HG03045 (cell line): ENCODE results near the gene OR13J1.
"Not testable (repeated sequence)": the region's sequence is repeated elsewhere in the genome, so short reads cannot be mapped to it uniquely, and the experiment has no call there.

Experiments
- ATAC-seq: cut with Tn5 transposase; IDR thresholded peaks from one replicate; pipeline ENCODE4 v1.9.1; 2021; ENCODE audit warnings: mild to moderate bottlenecking, moderate library complexity; ENCODE audit not compliant: unreplicated experiment

OR13J1 gene

GRCh38 chr9:35870351-35870923 is at the start of gene OR13J1:
OR13J1 (minus strand) TSS chr9:35870401; CDS start chr9:35870401, 0 bp downstream.
- no peak for ATAC-seq

GRCh38 chr9:35919212-35920008 is 49.2 kb upstream of the OR13J1 start:
- ATAC-seq: no peak

- no peak for ATAC-seq
Observed at GRCh38 chr9:35918780-35919179, 48.6 kb upstream of the OR13J1 start.

GRCh38 chr9:35917261-35917660 is 47.1 kb upstream of the OR13J1 start:
- no peak for ATAC-seq

GRCh38 chr9:35915681-35916294 is 45.6 kb upstream of the OR13J1 start:
- ATAC-seq: no peak

- no peak for ATAC-seq
Observed at GRCh38 chr9:35914301-35914807, 44.2 kb upstream of the OR13J1 start.

- not testable (repeated sequence) for ATAC-seq
Observed at GRCh38 chr9:35913429-35913828, 43.2 kb upstream of the OR13J1 start.

- no peak for ATAC-seq
Observed at GRCh38 chr9:35912791-35913400, 42.7 kb upstream of the OR13J1 start.

- ATAC-seq: no peak
Observed at GRCh38 chr9:35911690-35912089, 41.5 kb upstream of the OR13J1 start.

GRCh38 chr9:35910613-35911359 is 40.6 kb upstream of the OR13J1 start:
- ATAC-seq: no peak

- ATAC-seq: no peak
Observed at GRCh38 chr9:35909687-35910612, 39.7 kb upstream of the OR13J1 start.

- no peak for ATAC-seq
Observed at GRCh38 chr9:35909274-35909673, 39.1 kb upstream of the OR13J1 start, which contains the start of gene SPAAR. SPAAR (plus strand) TSS chr9:35909490; CDS start chr9:35910464, 974 bp downstream.

GRCh38 chr9:35908504-35909125 is 38.4 kb upstream of the OR13J1 start:
- ATAC-seq: no peak

- no peak for ATAC-seq
Observed at GRCh38 chr9:35907711-35908503, 37.7 kb upstream of the OR13J1 start.

- no peak for ATAC-seq
Observed at GRCh38 chr9:35906923-35907699, 36.9 kb upstream of the OR13J1 start.

- no peak for ATAC-seq
Observed at GRCh38 chr9:35905912-35906679, 35.9 kb upstream of the OR13J1 start, which contains the start of gene HRCT1. HRCT1 (plus strand) TSS chr9:35906202; CDS start chr9:35906288, 86 bp downstream.
